ENCODE results near the gene COL26A1.

DNA sequence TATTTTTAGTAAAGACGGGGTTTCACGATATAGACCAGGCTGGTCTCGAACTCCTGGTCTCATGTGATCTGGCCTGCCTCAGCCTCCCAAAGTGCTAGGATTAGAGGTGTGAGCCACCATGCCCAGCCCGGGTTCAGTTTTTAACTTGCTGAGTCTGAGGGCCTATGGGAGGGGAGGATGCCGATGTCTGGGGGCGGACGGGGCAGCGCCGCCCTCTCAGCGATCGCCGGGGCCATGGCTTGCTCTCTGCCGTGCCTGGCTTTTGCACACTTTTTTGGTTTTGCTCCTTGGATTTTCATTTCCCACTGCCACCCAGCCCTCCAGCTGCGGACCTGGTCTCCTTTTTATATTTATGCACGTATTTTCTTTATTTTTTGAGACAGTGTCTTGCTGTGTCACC is 15.2 kb upstream of the COL26A1 start:
- TF ChIP-seq, protein P1, sequence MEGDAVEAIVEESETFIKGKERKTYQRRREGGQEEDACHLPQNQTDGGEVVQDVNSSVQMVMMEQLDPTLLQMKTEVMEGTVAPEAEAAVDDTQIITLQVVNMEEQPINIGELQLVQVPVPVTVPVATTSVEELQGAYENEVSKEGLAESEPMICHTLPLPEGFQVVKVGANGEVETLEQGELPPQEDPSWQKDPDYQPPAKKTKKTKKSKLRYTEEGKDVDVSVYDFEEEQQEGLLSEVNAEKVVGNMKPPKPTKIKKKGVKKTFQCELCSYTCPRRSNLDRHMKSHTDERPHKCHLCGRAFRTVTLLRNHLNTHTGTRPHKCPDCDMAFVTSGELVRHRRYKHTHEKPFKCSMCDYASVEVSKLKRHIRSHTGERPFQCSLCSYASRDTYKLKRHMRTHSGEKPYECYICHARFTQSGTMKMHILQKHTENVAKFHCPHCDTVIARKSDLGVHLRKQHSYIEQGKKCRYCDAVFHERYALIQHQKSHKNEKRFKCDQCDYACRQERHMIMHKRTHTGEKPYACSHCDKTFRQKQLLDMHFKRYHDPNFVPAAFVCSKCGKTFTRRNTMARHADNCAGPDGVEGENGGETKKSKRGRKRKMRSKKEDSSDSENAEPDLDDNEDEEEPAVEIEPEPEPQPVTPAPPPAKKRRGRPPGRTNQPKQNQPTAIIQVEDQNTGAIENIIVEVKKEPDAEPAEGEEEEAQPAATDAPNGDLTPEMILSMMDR (IDR thresholded peaks at IDR 0.05) = no peak
- TF ChIP-seq POLR2A (IDR thresholded peaks at IDR 0.05) = no peak

Measured in stomach (tissue), 4 donors.